ENCODE results near the gene CTSE. TPM values are rescaled to one million over a fixed set of nuclear protein-coding genes. Genes with fewer than 3 reads are reported as not detected.
A peak's percentile ranks its signal among the peaks of the same experiment; 100 is the strongest.

The CTSE gene
- total and polyA plus RNA-seq, 9 of the 15 experiments (the other 6 are each of a cell fraction or from before 2014, with no cell fraction given), result 0.04 to 0.18 (median 0.09) TPM; not detected in 4

DNA sequence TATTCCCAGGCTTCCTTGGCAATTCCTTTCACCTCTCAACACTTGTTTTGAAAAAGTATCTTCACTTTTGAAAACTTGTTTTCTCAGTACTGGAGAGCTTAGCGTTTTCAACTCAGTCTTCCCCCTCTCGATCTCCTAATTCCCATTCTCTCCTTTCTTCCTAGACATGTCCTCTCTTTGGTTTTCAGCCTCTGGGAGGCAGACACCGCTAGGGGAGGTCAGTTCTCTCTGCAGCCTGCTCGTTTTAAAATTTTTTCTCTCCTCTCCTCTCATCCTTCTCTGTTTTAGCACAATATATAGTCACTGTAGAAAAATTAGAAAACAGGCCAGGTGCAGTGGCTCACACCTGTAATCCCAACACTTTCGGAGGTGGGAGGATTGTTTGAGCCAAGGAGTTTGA lies 16.6 kb upstream of the CTSE start:
- ATAC-seq (no peak), FAIRE-seq (no peak), DNase-seq (ENCODE audit: extremely low read depth in 1 of 4, low spot score in 3 of 4) (no peak)
- no peaks in the 10 kb centered on the region for H3K4me1 ChIP-seq (replicated peaks in 1 of 2; ENCODE audit: control insufficient read depth in 2 of 2, insufficient read depth in 2 of 2, low read length in 2 of 2)
- in situ Hi-C loops (cut with MboI) (no loop called here), intact Hi-C loops (cut with micrococcal nuclease) (no loop called here)
- H3K9ac ChIP-seq (ENCODE audit: insufficient read depth in 1 of 2, low read depth in 2 of 2, low read length in 2 of 2), result no peak overlapping the region
- H3K4me2 ChIP-seq (ENCODE audit: insufficient read depth, low read length), result no peak overlapping the region
- H2AFZ ChIP-seq (ENCODE audit: low read depth, low read length), result no peak overlapping the region
- 0% methylated on average over 5 of the region's 5 CpGs for WGBS (ENCODE audit: insufficient coverage, low coverage, missing lambda C conversion rate)
- no peaks in the 10 kb centered on the region for H3K36me3 ChIP-seq (ENCODE audit: control insufficient read depth, insufficient read depth, low read length)
- ChIA-PET CTCF (ENCODE audit: low intra/inter-chr PET ratio) (interaction anchor here (0.7 kb wide), 1 partner anchor 62 kb away, joined by 3 read pairs; no protein-coding TSS in a partner anchor), POLR2A (interaction anchor here (0.5 to 1.3 kb wide), 2 partner anchors 9 to 73 kb away, joined by 3 to 4 read pairs; no protein-coding TSS in a partner anchor)
- no peaks in the 10 kb centered on the region for H3K79me2 ChIP-seq (ENCODE audit: control insufficient read depth, insufficient read depth, low read length)
- no peak overlapping the region for H3K4me3 ChIP-seq
- BruUV-seq (replicated peaks), result no TSS peak
- no peaks in the 10 kb centered on the region for H3K9me3 ChIP-seq (replicated peaks; ENCODE audit: control insufficient read depth, insufficient read depth, low read depth, low read length)
- H3K9me1 ChIP-seq (ENCODE audit: control insufficient read depth, insufficient read depth, low read length), result no peaks in the 10 kb centered on the region
- H3K27ac ChIP-seq (ENCODE audit: extremely low read depth, low read depth, low read length), result no peak overlapping the region
- H4K20me1 ChIP-seq (replicated peaks; ENCODE audit: control insufficient read depth, insufficient read depth, low read length), result no peaks in the 10 kb centered on the region
- peaks cover 21 to 42% of the 10 kb centered on the region in 2 experiments for H3K27me3 ChIP-seq (ENCODE audit: control insufficient read depth in 2 of 2, insufficient read depth in 2 of 2, low read length in 2 of 2)
- TF ChIP-seq RAD21 (CRISPR knock-in tag; conservative IDR thresholded peaks at IDR 0.05 in 1 of 2, IDR thresholded peaks at IDR 0.05 in 1 of 2) (peak; percentile 19 to 28; a peak in 1 of 4 replicates), CBX5 (IDR thresholded peaks at IDR 0.05; ENCODE audit: borderline replicate concordance, low read depth) (no peak), HCFC1 (IDR thresholded peaks at IDR 0.05; ENCODE audit: low read depth, low read length) (no peak), ZC3H4 (CRISPR knock-in tag; IDR thresholded peaks at IDR 0.05; ENCODE audit: borderline replicate concordance) (no peak), ZNF3 (CRISPR knock-in tag; IDR thresholded peaks at IDR 0.05) (no peak), FOXA1 (IDR thresholded peaks at IDR 0.05; ENCODE audit: borderline replicate concordance) (no peak), GATA2 (CRISPR knock-in tag; IDR thresholded peaks at IDR 0.05) (no peak), KAT8 (IDR thresholded peaks at IDR 0.05; ENCODE audit: low read depth) (no peak), KDM2B (CRISPR knock-in tag; IDR thresholded peaks at IDR 0.05) (no peak)
- TF ChIP-seq, protein P1, sequence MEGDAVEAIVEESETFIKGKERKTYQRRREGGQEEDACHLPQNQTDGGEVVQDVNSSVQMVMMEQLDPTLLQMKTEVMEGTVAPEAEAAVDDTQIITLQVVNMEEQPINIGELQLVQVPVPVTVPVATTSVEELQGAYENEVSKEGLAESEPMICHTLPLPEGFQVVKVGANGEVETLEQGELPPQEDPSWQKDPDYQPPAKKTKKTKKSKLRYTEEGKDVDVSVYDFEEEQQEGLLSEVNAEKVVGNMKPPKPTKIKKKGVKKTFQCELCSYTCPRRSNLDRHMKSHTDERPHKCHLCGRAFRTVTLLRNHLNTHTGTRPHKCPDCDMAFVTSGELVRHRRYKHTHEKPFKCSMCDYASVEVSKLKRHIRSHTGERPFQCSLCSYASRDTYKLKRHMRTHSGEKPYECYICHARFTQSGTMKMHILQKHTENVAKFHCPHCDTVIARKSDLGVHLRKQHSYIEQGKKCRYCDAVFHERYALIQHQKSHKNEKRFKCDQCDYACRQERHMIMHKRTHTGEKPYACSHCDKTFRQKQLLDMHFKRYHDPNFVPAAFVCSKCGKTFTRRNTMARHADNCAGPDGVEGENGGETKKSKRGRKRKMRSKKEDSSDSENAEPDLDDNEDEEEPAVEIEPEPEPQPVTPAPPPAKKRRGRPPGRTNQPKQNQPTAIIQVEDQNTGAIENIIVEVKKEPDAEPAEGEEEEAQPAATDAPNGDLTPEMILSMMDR (IDR thresholded peaks at IDR 0.05 in 2 of 3, conservative IDR thresholded peaks at IDR 0.05 in 1 of 3; ENCODE audit: insufficient read depth in 2 of 3, low read depth in 1 of 3, low read length in 3 of 3), result peak in 1 of 3 experiments; percentile 26; a peak in 2 of 6 replicates
- TF ChIP-seq, protein P2, sequence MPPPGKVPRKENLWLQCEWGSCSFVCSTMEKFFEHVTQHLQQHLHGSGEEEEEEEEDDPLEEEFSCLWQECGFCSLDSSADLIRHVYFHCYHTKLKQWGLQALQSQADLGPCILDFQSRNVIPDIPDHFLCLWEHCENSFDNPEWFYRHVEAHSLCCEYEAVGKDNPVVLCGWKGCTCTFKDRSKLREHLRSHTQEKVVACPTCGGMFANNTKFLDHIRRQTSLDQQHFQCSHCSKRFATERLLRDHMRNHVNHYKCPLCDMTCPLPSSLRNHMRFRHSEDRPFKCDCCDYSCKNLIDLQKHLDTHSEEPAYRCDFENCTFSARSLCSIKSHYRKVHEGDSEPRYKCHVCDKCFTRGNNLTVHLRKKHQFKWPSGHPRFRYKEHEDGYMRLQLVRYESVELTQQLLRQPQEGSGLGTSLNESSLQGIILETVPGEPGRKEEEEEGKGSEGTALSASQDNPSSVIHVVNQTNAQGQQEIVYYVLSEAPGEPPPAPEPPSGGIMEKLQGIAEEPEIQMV (tag; conservative IDR thresholded peaks at IDR 0.05; ENCODE audit: low read depth), result no peak
- TF ChIP-seq, protein P3, sequence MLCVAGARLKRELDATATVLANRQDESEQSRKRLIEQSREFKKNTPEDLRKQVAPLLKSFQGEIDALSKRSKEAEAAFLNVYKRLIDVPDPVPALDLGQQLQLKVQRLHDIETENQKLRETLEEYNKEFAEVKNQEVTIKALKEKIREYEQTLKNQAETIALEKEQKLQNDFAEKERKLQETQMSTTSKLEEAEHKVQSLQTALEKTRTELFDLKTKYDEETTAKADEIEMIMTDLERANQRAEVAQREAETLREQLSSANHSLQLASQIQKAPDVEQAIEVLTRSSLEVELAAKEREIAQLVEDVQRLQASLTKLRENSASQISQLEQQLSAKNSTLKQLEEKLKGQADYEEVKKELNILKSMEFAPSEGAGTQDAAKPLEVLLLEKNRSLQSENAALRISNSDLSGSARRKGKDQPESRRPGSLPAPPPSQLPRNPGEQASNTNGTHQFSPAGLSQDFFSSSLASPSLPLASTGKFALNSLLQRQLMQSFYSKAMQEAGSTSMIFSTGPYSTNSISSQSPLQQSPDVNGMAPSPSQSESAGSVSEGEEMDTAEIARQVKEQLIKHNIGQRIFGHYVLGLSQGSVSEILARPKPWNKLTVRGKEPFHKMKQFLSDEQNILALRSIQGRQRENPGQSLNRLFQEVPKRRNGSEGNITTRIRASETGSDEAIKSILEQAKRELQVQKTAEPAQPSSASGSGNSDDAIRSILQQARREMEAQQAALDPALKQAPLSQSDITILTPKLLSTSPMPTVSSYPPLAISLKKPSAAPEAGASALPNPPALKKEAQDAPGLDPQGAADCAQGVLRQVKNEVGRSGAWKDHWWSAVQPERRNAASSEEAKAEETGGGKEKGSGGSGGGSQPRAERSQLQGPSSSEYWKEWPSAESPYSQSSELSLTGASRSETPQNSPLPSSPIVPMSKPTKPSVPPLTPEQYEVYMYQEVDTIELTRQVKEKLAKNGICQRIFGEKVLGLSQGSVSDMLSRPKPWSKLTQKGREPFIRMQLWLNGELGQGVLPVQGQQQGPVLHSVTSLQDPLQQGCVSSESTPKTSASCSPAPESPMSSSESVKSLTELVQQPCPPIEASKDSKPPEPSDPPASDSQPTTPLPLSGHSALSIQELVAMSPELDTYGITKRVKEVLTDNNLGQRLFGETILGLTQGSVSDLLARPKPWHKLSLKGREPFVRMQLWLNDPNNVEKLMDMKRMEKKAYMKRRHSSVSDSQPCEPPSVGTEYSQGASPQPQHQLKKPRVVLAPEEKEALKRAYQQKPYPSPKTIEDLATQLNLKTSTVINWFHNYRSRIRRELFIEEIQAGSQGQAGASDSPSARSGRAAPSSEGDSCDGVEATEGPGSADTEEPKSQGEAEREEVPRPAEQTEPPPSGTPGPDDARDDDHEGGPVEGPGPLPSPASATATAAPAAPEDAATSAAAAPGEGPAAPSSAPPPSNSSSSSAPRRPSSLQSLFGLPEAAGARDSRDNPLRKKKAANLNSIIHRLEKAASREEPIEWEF (CRISPR knock-in tag; IDR thresholded peaks at IDR 0.05), result no peak
- TF ChIP-seq, protein P4, sequence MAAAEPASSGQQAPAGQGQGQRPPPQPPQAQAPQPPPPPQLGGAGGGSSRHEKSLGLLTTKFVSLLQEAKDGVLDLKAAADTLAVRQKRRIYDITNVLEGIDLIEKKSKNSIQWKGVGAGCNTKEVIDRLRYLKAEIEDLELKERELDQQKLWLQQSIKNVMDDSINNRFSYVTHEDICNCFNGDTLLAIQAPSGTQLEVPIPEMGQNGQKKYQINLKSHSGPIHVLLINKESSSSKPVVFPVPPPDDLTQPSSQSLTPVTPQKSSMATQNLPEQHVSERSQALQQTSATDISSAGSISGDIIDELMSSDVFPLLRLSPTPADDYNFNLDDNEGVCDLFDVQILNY (CRISPR knock-in tag; IDR thresholded peaks at IDR 0.05), result no peak
